ENCODE results near the gene TNNC2. TPM values are rescaled to one million over a fixed set of nuclear protein-coding genes. Genes with fewer than 3 reads are reported as not detected.
A peak's percentile ranks its signal among the peaks of the same experiment; 100 is the strongest.

Gene TNNC2
- total and polyA plus RNA-seq, 2 of the 13 experiments (the other 11 are each of a cell fraction or from before 2014, with no cell fraction given) = 1.8 to 4.7 TPM

- TF ChIP-seq ATF4 (CRISPR knock-in tag; IDR thresholded peaks at IDR 0.05) = peak in 1 of 2 experiments; percentile 73; a peak in 2 of 4 replicates
- TF ChIP-seq ZNF207 (IDR thresholded peaks at IDR 0.05; ENCODE audit: borderline replicate concordance) = no peak
- TF ChIP-seq ZFAT (CRISPR knock-in tag; conservative IDR thresholded peaks at IDR 0.05) = no peak
- peak; percentile 64; the same call in 1 of the 2 replicates for TF ChIP-seq ZNF776 (CRISPR knock-in tag; IDR thresholded peaks at IDR 0.05)
- TF ChIP-seq ZUFSP (CRISPR knock-in tag; IDR thresholded peaks at IDR 0.05; ENCODE audit: borderline replicate concordance) = no peak
- TF ChIP-seq E2F1 (CRISPR knock-in tag; IDR thresholded peaks at IDR 0.05) = peak; percentile 96
- TF ChIP-seq RBAK (CRISPR knock-in tag; IDR thresholded peaks at IDR 0.05) = no peak
- 0 out of 2 replicates have a peak, but pooled peaks have one; percentile 22 for TF ChIP-seq ZNF547 (CRISPR knock-in tag; IDR thresholded peaks at IDR 0.05)
- TF ChIP-seq TSC22D2 (CRISPR knock-in tag; IDR thresholded peaks at IDR 0.05; ENCODE audit: borderline replicate concordance) = no peak
- no peak for TF ChIP-seq MAFK (conservative IDR thresholded peaks at IDR 0.05 in 1 of 2, IDR thresholded peaks at IDR 0.05 in 1 of 2; ENCODE audit: low read length in 2 of 2)
- TF ChIP-seq CERS6 (CRISPR knock-in tag; IDR thresholded peaks at IDR 0.05) = no peak
- TF ChIP-seq PAX8 (CRISPR knock-in tag; IDR thresholded peaks at IDR 0.05; ENCODE audit: borderline replicate concordance) = no peak
- peak; percentile 80; the same call in 1 of the 2 replicates for TF ChIP-seq CCDC6 (CRISPR knock-in tag; IDR thresholded peaks at IDR 0.05)
- peak; percentile 84 for TF ChIP-seq ZNF589 (CRISPR knock-in tag; conservative IDR thresholded peaks at IDR 0.05)
- no peak; the same call in 1 of the 2 replicates for TF ChIP-seq ZBTB7B (CRISPR knock-in tag; IDR thresholded peaks at IDR 0.05)
- TF ChIP-seq ZNF768 (CRISPR knock-in tag; IDR thresholded peaks at IDR 0.05) = peak; percentile 47; the same call in 1 of the 2 replicates
- peak; percentile 49; the same call in 1 of the 2 replicates for TF ChIP-seq ZNF567 (CRISPR knock-in tag; IDR thresholded peaks at IDR 0.05; ENCODE audit: borderline replicate concordance)
- no peak for TF ChIP-seq FOXA3 (CRISPR knock-in tag; IDR thresholded peaks at IDR 0.05)
- peak; percentile 89 for TF ChIP-seq RBM22 (optimal IDR thresholded peaks at IDR 0.05; ENCODE audit: low read length)
- peak; percentile 80; the same call in 1 of the 2 replicates for TF ChIP-seq HOMEZ (CRISPR knock-in tag; IDR thresholded peaks at IDR 0.05; ENCODE audit: low read depth)
- TF ChIP-seq ARNT2 (CRISPR knock-in tag; IDR thresholded peaks at IDR 0.05; ENCODE audit: low read depth) = peak; percentile 94
- TF ChIP-seq ZNF674 (CRISPR knock-in tag; IDR thresholded peaks at IDR 0.05; ENCODE audit: low read depth) = no peak
- no peak for TF ChIP-seq ZNF460 (CRISPR knock-in tag; IDR thresholded peaks at IDR 0.05; ENCODE audit: borderline replicate concordance)
Measured at GRCh38 chr20:45812157-45813005, 14.7 kb downstream of the TNNC2 start, which contains the start of gene UBE2C (continued).
